A204.1 (cell line): Measurements from ENCODE around the gene MTNR1A.

ENCODE experiments used
- FAIRE-seq: peaks from 2 replicates; lab custom pipeline; 2012; peaks lifted over from hg19 to GRCh38; lab: Jason Lieb, UNC

The MTNR1A gene

DNA sequence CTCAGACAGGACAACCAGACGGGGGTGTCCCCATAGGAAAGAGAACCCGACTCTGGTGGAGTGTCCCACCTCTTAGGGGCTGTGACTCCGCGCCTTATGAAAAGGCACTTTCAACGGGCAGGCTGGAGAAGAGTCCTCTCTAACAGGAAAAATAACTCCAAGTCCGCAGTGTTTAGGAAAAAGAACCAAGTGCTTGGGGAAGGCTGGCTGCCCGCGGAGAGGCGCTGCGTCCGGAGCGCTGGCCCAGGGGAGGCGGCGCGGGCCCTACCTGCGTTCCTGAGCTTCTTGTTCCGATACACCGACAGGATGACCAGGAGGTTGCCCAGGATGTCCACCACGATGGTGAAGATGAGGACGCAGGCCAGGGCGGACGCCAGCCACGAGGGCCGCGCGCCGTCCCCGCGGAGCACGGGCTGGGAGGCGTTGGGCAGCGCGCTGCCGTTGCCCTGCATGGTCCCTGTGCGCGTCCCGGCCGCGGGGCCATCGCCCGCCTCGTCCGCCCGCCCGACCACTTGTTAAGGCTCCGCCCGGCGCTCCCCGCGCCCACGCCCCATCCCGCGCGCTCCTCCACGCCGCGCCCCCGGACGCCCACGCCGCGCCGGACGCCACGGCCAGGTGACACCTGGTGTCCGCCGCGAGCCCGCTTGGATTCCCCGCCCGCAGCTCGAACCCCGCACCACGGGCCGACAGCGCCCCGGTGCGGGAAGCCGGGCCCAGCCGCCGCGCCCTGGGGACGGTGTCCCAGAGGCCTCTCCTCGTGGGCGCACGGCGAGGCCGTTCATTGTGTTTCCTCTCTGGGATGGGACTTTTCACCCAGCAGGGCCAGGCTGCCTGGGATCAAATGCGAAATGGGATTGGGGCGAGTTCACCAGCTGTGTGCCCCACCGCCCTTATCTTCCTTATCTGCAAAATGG lies at the start of gene MTNR1A:
Gene MTNR1A, minus strand, starts transcription at position 654 of the 914 bp plus-strand sequence. Its CDS starts 202 bp downstream, at position 452.
- no peak for FAIRE-seq

DNA sequence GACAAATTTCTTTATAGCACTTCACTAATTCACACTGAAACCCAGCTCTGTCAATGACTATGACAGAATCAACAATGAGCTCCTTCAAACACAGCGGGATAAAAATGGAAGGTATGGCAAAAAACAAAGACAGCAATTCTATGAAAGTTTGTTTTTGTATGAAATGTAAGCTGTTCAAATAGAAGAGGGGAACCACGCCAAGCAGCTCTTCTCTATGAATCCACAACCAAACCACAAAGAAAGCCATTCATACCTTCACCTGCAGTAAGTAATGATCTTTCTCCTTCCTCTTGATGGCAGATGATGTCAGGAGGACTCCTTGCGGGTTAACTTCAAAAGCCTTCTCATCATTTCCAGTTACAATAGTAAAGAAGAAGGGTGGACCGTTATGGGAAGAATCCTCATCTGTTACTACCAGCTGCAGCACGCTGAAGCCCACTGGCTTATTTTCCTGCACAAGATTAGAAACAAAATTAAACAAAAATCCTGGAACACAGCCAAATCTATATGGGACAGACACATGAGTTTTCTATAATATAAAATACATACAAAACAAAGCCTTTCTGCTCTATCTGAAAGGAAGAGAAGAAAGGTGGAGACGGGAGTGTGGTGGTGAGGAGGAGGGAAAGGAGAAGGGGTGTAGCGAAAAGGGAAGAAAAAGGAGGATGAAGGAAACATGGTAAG lies 48.9 kb upstream of the MTNR1A start:
- no peak for FAIRE-seq

DNA sequence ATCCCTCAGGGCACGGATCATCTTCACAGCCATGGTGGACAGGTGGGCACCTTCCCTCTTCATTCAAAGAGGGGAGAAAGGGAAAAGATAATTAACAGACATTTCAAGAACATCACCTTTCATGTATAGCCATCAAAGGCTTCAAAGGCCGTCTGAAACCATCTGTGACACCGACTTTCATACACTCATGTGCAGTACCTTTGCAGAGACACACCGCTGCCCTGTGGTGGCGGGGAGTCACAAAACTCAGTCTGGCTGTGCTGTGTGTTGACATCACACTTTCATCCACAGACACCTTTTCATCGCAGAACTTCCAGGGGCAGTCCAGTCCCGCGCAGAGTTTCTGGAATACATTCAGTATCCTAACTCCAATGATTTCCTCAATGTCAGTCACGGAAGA lies 47.6 kb upstream of the MTNR1A start:
- FAIRE-seq = no peak

GRCh38 chr4:186599483-186599882 lies 44.1 kb upstream of the MTNR1A start:
- no peak for FAIRE-seq

DNA sequence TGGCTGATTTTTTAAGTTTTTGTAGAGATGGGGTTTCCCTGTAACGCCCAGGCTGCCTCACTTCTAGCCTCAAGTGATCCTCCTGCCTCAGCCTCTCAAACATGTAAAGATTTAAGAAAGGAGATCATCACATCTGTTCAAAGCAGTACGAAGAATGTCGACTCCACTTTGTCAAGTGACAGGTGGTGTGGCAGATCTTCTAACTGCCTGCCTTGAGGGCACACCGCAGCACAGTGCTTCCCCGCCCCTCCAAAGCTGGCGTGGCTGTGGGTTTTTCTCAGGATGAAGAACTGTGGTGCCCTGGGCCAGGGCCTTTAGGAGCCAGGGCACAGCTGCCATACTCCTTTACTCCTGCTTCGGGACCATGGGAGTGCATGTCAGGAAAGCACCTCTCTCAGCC lies 43.3 kb upstream of the MTNR1A start:
- FAIRE-seq = no peak

DNA sequence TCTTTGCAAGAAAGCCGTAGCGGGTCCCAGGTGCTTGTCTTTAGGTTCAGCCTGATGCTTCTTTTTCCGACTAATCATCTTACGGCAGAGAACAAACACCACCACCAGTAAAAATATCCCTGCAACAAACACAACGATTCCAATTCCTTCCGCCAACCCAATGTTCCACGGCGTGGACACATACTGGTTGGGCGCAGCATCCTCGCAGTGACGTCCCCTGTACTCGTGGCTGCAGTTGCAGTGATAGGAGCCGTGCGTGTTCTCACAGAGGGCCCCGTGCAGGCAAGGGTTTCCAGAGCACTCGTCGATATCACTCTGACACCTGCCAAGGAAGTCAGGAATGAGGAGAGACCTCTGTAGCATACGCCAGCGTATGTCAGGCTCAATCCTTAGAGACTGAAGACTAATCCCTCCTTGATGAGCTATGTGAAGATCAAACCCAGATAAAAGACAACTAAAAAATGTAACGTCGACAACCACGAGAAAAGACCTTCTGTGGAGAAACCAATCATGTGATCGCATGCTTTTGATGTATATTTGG lies 41.6 kb upstream of the MTNR1A start:
- FAIRE-seq = no peak

DNA sequence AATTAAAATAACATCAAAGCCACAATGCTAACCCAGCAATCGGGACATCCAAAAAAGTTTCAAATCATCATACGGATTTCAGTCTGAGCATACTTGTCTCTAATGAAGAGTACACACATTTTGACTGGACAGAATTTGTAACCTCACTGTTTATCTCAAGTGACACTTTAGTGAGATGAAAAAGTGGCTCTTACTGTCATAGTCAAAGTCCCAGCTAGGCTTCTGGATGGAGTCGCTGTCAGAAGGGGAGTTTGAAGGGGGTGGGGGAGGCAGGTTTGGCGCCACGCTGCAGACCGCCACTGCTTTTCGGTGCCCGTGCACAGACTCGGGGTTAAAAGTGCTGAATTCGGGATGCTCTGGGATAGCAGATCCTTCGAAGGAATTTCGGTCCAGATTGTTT lies 41.0 kb upstream of the MTNR1A start:
- FAIRE-seq = no peak

DNA sequence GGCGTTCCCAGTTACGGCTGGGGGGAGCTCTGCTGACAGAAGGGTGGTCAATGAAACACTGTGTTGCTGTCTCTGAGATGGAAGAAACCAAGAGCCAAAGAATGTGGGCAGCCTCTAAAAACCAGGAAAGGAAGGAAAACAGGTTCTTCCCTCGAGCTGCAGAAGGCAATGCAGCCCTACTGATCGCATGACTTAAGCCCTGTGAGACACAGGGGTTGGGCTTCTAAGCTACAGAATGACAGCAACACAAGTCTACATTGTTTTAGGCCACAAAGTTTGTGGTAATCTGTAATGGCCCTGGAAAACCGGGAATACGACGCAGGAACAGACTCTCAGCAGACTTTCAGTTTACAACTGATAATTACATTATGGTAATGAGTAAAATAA lies 38.2 kb upstream of the MTNR1A start:
- FAIRE-seq = no peak

GRCh38 chr4:186592966-186593586 lies 37.7 kb upstream of the MTNR1A start:
- no peak for FAIRE-seq

DNA sequence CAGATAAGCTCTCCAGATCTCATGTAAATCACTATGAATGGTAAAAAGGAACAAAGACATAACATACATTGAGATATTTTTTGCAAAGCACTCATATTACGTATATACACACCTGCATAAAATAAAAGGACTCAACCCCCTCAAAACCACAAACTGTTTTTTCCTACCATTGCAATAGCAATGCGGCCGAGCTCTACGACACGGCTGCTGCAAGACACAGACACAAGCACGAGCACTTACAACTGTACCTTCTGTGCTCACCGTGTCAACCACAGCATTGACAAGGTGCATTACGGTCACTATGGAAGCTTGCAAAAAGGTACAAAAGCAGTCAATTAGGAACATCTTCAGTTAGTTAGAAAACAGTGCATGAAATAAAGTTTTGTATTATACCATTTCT lies 37.1 kb upstream of the MTNR1A start:
- no peak for FAIRE-seq

DNA sequence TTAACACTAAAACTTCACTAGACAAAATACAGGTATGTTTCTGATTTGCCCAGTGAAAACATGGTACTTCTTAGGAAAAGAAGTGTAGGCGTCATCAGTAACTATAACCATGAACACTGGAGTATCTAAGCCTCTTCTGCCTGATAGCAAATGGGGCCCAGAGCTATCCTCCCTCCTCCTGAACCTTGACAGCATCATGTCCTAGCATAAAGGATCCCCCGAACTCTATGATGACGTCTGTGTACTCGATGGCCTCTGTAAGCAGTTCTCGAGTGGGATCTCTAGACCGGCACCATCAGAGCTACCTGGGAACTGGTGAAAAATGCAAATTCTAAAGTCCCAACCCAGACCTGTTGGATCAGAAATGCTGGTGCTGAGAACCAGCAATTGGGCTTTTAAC lies 36.3 kb upstream of the MTNR1A start:
- no peak for FAIRE-seq

DNA sequence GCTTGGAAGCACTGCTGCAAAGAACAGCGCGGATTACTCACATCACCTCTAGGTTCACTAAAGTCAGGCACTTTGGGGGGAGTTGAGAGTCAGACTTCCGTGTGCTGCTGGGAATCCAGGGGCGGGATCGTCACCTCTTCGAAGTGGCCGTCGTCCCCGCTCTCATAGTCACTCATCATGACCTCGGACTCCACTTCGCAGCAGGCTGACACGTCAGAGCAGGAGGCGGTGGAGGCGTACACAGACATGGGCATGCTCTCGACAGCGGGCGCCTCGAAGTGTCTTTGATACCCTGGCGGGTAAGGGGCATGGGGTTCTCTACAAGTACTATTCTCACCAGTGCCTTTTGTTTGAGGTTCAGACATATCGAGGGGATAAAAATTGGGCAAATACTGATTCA lies 33.1 kb upstream of the MTNR1A start:
- no peak for FAIRE-seq

GRCh38 chr4:186587416-186588018 lies 32.1 kb upstream of the MTNR1A start:
- FAIRE-seq = peak; percentile 93

DNA sequence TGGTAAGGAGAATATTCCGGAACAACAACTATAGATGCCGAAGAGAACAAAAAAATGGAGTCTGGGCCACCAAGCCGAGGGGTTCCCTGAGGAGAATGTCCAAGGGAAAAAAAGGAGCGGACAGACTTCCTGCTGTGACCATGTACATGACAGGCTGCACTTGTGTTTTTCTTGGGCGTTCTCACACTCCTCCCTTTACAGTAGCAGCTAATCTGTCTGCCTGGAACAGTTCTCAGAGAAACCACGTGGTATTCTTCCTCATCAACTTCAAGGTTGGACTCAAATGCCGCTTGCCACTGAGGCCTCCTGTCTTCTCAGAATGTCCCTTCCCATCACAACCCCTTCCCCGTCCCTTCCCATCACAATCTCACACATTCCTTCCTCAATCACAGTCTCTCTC lies 30.8 kb upstream of the MTNR1A start:
- no peak for FAIRE-seq

DNA sequence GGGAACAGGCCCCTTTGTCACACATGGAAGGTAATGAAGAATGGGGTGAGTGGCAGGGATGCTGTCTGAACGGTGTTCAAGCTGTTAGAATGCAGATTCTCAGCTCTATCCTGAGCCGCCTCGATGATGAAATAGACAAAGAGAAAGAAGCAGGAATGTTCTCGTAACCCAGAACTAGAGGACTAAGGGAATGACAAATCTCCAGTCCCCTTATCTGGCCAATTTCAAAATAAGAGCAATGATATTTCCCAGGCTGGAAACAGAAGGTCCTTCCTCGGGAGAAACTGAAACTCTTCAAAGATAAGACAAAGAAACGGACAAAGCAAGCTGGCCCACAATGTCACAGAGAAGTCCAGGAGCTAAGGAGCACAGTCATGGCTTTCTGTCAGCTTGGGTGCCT lies 29.5 kb upstream of the MTNR1A start:
- no peak for FAIRE-seq

DNA sequence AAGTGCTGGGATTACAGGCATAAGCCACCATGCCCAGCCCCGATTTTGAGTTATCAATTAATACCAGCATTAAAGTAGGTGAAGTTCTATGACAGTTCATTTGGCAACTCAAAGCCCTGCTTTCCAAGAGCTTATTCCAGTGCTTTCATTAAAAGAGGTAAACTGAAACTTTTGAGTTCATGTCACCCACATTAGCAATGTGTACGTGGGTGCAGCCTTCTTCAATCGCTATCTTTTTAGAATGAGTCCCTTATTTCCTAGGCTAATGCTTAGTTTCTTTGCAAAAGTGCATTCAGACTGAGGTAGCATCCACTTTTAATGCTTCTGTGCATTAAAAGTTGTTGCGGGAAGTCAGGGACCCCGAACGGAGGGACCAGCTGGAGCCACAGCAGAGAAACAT lies 26.1 kb upstream of the MTNR1A start:
- no peak for FAIRE-seq

- FAIRE-seq = no peak
Observed at GRCh38 chr4:186580669-186581068, 25.3 kb upstream of the MTNR1A start.

GRCh38 chr4:186570193-186570996 lies 15.0 kb upstream of the MTNR1A start:
- no peak for FAIRE-seq

- no peak for FAIRE-seq
Observed at GRCh38 chr4:186569533-186570192, 14.3 kb upstream of the MTNR1A start.

GRCh38 chr4:186566068-186566467 lies 10.7 kb upstream of the MTNR1A start:
- FAIRE-seq = no peak

DNA sequence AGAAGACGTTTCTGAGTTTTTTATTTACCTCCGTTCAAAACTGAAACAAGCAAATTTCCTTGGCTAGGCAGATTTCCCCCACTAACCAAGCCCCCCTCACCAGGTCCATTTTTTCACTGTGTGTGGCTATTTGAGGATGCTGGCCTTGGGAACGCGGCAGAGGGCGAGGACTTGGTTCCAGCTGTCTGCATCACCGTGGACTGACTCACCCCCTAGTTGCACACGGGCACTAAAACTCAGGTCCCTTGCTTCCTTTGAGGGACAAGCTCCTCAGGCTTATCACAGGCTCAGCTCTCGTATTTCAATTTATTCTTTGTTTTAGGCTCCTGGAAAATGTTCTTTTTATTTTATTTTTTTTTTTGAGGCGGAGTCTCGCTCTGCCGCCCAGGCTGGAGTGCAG lies 8.4 kb upstream of the MTNR1A start:
- FAIRE-seq = no peak
